Peyer's patch (tissue), 4 donors: ENCODE measurements around the gene MMP14. TPM values are rescaled to one million over a fixed set of nuclear protein-coding genes. Genes with fewer than 3 reads are reported as not detected.
A peak's percentile ranks its signal among the peaks of the same experiment; 100 is the strongest.

ENCODE experiments used
- DNase-seq, 3 donors: peaks; one replicate each; pipeline ENCODE4 v3.0.0-alpha.2; 2017 to 2019
- H3K27ac ChIP-seq, 4 donors: fragments of 200-600 bp; sonication (generic); one replicate each; pipeline ENCODE4 v1.5.1; 2016 to 2019
- H3K27me3 ChIP-seq, 2 donors: fragments of 200-600 bp; sonication (generic); one replicate each; pipeline ENCODE4 v1.5.1; 2019
- H3K36me3 ChIP-seq, 3 donors: fragments of 200-600 bp; sonication (generic); one replicate each; pipeline ENCODE4 v1.5.1; 2016 to 2019
- H3K4me1 ChIP-seq, 4 donors: fragments of 200-600 bp; sonication (generic); one replicate each; pipeline ENCODE4 v1.5.1; 2016 to 2019
- H3K4me3 ChIP-seq, 4 donors: fragments of 200-600 bp; sonication (generic); 1 replicate in 3 of 4; 2 replicates in 1 of 4; pipeline ENCODE4 v1.5.1; 2016 to 2019; ENCODE audit warnings: mild to moderate bottlenecking in 1 of 4
- H3K9me3 ChIP-seq, 4 donors: fragments of 200-600 bp; sonication (generic); one replicate each; pipeline ENCODE4 v1.5.1; 2016 to 2019; ENCODE audit warnings: mild to moderate bottlenecking in 1 of 4
- POLR2A ChIP-seq, 2 donors: fragments of 450-650 bp; IDR thresholded peaks; one replicate each; pipeline ENCODE4 v1.5.1; 2017; ENCODE audit warnings: antibody characterized with exemption in 2 of 2, mild to moderate bottlenecking in 2 of 2, moderate library complexity in 2 of 2
- total RNA-seq, 4 donors: library from RNA; depleted of rRNA; stranded (reverse); fragments of >200 nt; gene quantifications; one replicate each; pipeline ENCODE4 v1.1.0, GENCODE V29; 2016
- TF ChIP-seq, protein P1 (sequence below), 6 experiments: fragments of 450-650 bp in 4 of 6; fragments of 200-600 bp in 2 of 6; sonication (generic) in 1 of 6; IDR thresholded peaks; one replicate each; pipeline ENCODE4 v1.5.1; 2017 to 2019; ENCODE audit warnings: antibody characterized with exemption in 6 of 6, mild to moderate bottlenecking in 3 of 6, moderate library complexity in 1 of 6

The MMP14 gene
- total RNA-seq, 4 donors from 2014 or later = 63.0 to 116 (median 82.9) TPM

DNA sequence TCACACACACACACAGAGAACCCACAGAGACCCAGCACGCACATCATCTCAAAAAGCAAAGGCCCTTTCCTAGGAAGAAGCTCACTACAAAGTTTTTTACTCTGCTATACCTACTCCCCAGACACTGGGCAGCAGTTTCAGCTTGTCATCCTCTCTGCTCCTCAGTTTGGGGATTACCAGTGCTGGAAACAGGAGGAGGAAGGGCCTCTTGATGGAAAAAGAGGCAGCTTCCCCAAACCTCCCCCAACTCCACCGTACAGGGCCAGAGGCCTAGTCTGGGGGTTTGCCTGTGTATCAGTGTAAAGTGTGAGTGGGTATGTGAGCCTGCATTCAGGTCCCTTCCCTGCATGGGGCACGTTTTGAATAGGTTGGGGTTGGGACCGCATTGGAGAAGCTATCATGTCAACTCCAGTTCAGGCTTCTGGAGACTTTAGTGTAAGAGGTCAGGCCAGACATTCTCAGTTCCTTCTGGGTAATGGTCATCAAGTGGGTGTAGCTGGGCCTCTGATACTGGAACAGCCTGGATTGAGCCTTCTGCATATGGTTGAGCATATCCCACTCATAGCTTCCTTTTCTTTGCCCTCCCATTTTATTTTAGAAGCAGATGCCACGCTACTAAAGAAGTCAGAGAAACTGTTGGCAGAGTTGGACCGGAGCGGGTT lies 47.8 kb downstream of the MMP14 start:
- peaks cover 0 to 4% (median 0%) of the 10 kb centered on the region in 3 donors for H3K36me3 ChIP-seq
- no peaks in the 10 kb centered on the region for H3K27me3 ChIP-seq
- H3K4me3 ChIP-seq = no peak overlapping the region
- no peak for DNase-seq
- peaks cover 0 to 50% (median 4%) of the 10 kb centered on the region in 4 donors for H3K4me1 ChIP-seq
- no peak overlapping the region for H3K27ac ChIP-seq
- TF ChIP-seq, protein P1, sequence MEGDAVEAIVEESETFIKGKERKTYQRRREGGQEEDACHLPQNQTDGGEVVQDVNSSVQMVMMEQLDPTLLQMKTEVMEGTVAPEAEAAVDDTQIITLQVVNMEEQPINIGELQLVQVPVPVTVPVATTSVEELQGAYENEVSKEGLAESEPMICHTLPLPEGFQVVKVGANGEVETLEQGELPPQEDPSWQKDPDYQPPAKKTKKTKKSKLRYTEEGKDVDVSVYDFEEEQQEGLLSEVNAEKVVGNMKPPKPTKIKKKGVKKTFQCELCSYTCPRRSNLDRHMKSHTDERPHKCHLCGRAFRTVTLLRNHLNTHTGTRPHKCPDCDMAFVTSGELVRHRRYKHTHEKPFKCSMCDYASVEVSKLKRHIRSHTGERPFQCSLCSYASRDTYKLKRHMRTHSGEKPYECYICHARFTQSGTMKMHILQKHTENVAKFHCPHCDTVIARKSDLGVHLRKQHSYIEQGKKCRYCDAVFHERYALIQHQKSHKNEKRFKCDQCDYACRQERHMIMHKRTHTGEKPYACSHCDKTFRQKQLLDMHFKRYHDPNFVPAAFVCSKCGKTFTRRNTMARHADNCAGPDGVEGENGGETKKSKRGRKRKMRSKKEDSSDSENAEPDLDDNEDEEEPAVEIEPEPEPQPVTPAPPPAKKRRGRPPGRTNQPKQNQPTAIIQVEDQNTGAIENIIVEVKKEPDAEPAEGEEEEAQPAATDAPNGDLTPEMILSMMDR (IDR thresholded peaks at IDR 0.05) = no peak
- no peak for TF ChIP-seq POLR2A (IDR thresholded peaks at IDR 0.05)
- H3K9me3 ChIP-seq = no peaks in the 10 kb centered on the region

DNA sequence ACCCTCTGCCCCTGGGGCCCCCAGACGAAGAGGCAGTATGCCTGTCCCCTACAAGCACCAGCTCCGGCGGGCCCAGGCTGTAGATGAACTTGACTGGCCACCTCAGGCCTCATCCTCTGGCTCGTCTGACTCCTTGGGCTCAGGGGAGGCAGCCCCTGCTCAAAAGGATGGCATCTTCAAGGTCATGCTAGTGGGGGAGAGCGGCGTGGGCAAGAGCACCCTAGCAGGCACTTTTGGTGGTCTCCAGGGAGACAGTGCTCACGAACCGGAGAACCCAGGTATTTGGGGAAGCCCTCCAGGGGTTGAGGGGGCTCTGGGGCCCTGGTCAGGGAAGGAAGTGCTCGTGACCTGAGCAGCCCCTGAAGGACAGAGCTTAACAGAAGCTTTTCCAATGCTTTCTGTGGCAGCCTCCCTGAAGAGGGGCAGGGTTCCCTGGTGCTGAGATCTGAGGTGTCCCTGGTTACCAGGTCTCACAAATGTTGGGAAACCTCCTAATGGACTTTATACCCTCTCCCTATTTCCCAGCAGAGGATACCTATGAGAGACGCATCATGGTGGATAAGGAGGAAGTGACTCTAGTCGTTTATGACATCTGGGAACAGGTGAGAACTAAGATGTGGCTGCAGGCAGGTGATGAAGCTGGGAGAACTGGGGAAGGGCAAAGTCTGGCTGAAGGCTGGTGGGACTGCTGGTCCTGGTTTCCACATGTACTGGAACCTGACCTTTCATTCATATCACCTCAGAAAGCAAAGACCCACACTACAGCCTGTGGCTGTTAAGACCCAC lies 48.5 kb downstream of the MMP14 start:
- no peaks in the 10 kb centered on the region for H3K9me3 ChIP-seq
- H3K36me3 ChIP-seq = no peaks in the 10 kb centered on the region
- peak in 2 of 3 donors; percentile 51 to 62 for DNase-seq
- peaks cover 0 to 50% (median 4%) of the 10 kb centered on the region in 4 donors for H3K4me1 ChIP-seq
- H3K27me3 ChIP-seq = no peaks in the 10 kb centered on the region
- H3K27ac ChIP-seq = peak overlapping the region in 3 of 4 donors; percentile 19 to 27 (median 19)
- TF ChIP-seq, protein P1 (IDR thresholded peaks at IDR 0.05) = no peak
- TF ChIP-seq POLR2A (IDR thresholded peaks at IDR 0.05) = no peak
- H3K4me3 ChIP-seq = no peak overlapping the region

DNA sequence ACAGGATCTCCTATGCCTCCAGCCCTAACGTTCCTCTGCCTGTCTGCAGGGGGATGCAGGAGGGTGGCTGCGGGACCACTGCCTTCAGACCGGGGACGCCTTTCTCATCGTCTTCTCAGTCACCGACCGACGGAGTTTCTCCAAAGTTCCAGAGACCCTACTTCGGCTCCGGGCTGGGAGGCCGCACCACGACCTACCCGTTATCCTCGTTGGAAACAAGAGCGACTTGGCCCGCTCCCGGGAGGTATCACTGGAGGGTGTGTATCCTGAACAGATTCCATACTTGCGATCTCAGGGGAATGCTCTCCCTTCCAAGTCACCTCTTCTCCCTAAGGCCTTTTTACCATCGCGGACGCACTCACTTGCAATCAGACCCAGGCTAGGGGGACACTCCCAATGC lies 49.6 kb downstream of the MMP14 start:
- peaks cover 0 to 50% (median 4%) of the 10 kb centered on the region in 4 donors for H3K4me1 ChIP-seq
- no peaks in the 10 kb centered on the region for H3K36me3 ChIP-seq
- no peaks in the 10 kb centered on the region for H3K9me3 ChIP-seq
- H3K4me3 ChIP-seq = peak overlapping the region in 2 of 4 donors; percentile 56 to 62
- no peak for TF ChIP-seq POLR2A (IDR thresholded peaks at IDR 0.05)
- TF ChIP-seq, protein P1 (IDR thresholded peaks at IDR 0.05) = no peak
- H3K27me3 ChIP-seq = no peaks in the 10 kb centered on the region
- no peak for DNase-seq
- peak overlapping the region in 3 of 4 donors; percentile 69 to 86 (median 75) for H3K27ac ChIP-seq

DNA sequence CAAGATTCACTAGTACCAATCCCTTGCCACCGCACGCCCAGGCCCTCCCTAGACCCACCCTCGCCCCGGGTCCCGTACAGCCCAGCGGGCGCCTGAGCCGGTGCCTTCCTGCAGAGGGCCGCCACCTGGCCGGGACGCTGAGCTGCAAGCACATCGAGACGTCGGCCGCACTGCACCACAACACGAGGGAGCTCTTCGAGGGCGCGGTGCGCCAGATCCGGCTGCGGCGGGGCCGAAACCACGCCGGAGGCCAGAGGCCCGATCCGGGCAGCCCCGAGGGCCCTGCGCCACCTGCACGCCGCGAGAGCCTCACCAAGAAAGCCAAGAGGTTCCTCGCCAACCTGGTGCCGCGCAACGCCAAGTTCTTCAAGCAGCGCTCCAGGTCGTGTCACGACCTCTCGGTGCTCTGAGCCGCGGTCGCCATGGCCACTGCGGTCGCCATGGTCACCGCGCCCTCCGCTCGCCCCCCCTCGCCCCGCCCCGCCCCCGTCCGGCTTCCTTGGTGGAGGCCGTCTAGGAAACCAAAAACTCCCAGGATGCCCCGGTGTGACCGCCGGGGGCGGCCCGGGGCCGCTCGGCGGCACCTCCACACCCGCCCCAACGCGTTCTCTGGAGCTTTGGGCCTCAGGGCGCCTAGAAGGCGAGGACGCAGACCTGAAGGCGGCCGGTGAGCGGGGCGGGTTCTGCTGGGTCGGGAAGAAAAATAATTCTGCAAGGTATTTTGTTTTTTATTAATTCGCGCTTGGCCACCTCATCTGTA lies 50.3 kb downstream of the MMP14 start:
- Histone ChIP-seq H3K4me3 (peak overlapping the region; percentile 55 to 63 (median 59)), H3K9me3 (no peaks in the 10 kb centered on the region), H3K4me1 (peaks cover 0 to 50% (median 4%) of the 10 kb centered on the region in 4 donors), H3K27ac (peak overlapping the region; percentile 69 to 86 (median 74)), H3K36me3 (no peaks in the 10 kb centered on the region), H3K27me3 (no peaks in the 10 kb centered on the region)
- peak; percentile 86 to 92 (median 87) for DNase-seq
- TF ChIP-seq POLR2A (IDR thresholded peaks at IDR 0.05) = peak in 1 of 2 donors; percentile 29
- TF ChIP-seq, protein P1 (IDR thresholded peaks at IDR 0.05) = peak in 5 of 6 experiments; percentile 9 to 34 (median 20)

DNA sequence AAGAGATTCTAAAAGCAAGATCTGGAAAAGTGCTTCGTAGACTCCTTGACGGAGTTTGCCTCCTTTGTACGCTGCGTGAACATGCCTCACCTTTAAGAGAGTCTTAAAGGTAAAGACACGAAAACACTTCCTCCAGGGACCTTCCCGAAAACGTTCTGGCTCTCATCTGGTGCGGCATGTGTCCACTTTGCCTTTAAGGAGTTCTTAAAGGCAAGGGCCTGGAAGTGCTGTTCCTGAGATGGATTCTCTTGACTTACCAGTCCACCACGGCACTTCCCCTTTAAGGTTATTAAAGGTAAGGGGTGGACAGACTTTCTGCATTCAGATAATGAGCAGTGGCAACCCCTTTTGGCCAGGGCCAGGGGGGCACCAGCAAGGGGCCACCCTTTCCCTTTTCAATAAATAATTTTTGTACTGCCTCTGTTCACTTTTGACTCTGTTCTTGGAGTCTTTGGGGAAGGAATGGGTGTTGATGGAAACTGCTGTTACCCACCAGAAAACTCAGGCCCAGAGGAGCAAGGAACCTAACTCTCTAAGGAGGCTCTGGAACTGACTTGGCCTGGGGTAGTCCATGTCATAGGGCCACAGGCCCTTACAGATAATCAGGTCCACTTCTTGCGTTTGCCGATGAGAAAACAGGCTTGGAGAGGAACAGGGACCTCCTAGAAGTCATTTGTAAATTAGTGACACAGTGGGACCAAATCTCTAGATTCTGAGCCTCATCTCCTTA lies 51.0 kb downstream of the MMP14 start:
- Histone ChIP-seq H3K9me3 (no peaks in the 10 kb centered on the region), H3K27me3 (no peaks in the 10 kb centered on the region), H3K4me1 (peaks cover 0 to 45% (median 4%) of the 10 kb centered on the region in 4 donors), H3K36me3 (no peaks in the 10 kb centered on the region), H3K27ac (peak overlapping the region; percentile 69 to 86 (median 74)), H3K4me3 (peak overlapping the region; percentile 55 to 63 (median 59))
- DNase-seq = peak; percentile 60 to 87 (median 64)
- TF ChIP-seq, protein P1 (IDR thresholded peaks at IDR 0.05) = no peak
- TF ChIP-seq POLR2A (IDR thresholded peaks at IDR 0.05) = peak in 1 of 2 donors; percentile 18
